ENCODE data around the gene GUCY1A2.

- TF ChIP-seq POLR2A (IDR thresholded peaks at IDR 0.05) = no peak
- TF ChIP-seq, protein P1, sequence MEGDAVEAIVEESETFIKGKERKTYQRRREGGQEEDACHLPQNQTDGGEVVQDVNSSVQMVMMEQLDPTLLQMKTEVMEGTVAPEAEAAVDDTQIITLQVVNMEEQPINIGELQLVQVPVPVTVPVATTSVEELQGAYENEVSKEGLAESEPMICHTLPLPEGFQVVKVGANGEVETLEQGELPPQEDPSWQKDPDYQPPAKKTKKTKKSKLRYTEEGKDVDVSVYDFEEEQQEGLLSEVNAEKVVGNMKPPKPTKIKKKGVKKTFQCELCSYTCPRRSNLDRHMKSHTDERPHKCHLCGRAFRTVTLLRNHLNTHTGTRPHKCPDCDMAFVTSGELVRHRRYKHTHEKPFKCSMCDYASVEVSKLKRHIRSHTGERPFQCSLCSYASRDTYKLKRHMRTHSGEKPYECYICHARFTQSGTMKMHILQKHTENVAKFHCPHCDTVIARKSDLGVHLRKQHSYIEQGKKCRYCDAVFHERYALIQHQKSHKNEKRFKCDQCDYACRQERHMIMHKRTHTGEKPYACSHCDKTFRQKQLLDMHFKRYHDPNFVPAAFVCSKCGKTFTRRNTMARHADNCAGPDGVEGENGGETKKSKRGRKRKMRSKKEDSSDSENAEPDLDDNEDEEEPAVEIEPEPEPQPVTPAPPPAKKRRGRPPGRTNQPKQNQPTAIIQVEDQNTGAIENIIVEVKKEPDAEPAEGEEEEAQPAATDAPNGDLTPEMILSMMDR (IDR thresholded peaks at IDR 0.05) = no peak
Observed at GRCh38 chr11:106656646-106657045, 361.6 kb downstream of the GUCY1A2 start.
